ENCODE measurements around the gene GATA2.

The GATA2 gene

GRCh38 chr3:128461731-128462130 lies 31.3 kb downstream of the GATA2 start:
- DNase-seq (ENCODE audit: extremely low spot score, insufficient read length, low read depth) (no peak), FAIRE-seq (no peak)

- FAIRE-seq (no peak), DNase-seq (ENCODE audit: extremely low spot score, insufficient read length, low read depth) (no peak)
These were observed 33.6 kb downstream of the GATA2 start for GRCh38 chr3:128459461-128459820.

- DNase-seq (ENCODE audit: extremely low spot score, insufficient read length, low read depth): no peak
- no peak for FAIRE-seq
These were observed 34.1 kb downstream of the GATA2 start for GRCh38 chr3:128458746-128459460.

DNA sequence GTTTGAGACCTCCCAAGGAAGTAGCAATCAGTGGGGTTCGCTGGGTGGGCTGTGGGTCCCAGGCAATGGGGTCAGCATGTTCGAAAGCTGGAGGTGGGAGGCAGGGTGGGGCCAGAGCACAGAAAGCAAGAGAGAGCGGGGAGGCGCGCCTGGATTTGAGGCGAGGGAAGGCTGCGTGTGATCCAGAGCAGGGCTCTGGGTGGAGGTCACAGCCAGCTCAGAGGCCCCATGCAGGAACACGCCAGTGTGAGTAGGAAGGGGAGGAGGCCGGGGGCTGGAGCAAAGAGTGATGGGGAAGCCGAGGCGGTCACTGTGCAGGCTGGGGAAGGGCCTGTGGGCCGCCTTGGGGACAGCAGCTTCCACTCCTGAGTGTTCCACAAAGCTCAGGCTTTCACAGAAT lies 35.1 kb downstream of the GATA2 start:
- DNase-seq (ENCODE audit: extremely low spot score, insufficient read length, low read depth) (no peak), FAIRE-seq (no peak)

DNA sequence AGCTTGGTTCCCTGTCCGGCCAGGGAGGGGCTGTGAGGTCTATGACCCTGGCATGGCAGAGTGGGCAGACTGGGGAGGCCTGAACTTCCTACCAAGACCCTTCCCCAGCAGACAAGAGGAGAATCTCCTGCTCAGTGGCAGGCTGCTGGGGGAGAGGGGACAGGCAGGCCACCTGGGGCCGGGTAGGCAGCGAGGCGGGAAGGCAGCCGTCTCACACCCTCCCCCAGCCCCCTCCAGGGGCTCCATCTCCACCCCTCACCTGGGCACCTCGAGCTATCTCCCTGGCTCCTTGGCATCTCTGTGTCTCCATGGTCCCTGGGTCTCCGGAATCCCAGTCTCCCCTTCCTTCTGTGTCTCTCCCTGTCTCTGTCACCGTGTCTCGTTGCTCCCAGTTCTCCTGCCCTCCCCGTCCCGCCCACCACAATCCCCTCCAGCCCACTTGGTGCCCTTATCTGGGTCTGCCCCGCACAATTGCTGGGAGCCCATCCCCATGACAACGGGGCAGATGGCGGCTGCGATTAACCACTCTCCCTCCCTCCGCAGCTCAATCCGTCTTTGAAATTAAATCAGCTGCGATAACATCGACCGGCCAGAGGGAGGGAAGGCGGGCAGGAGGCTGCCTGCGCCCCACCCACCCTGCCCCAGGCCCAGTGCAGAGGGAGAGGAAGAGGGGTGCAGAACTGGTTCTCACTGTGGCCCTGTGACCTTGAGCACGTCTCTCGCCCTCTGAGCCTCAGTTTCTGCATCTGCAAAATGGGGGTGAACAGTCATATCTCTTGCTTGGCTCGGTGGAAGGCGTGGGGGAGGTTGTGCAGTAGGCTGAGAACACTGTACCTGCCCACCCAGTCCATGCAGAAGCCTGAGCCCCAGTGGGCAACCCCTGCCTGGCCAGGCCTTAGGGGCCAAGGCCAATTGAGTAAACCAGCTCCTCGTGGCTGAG lies 36.0 kb downstream of the GATA2 start:
- DNase-seq (ENCODE audit: extremely low spot score, insufficient read length, low read depth): no peak
- FAIRE-seq: no peak

GRCh38 chr3:128455786-128456748 lies 36.9 kb downstream of the GATA2 start:
- FAIRE-seq: no peak
- no peak for DNase-seq (ENCODE audit: extremely low spot score, insufficient read length, low read depth)

DNA sequence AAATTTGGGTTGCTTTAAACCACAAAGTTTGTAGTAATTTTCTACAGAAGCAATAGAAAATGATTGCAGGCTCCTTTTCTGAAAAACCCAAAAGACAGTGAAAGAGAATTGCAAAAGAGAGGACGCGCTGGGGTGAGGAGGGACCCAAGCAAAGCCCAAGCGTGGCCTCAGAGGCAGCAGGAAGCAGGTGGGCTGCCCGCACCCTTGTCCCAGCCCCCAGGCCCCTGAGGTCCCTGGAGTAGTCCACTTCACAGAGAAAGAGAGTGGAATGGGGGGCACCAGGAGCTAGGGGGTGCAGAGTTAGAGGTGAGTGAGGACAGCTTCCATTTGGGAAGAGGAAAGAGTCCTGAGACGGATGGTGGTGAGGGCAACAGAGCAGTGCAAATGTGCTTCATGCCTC lies 37.9 kb downstream of the GATA2 start:
- FAIRE-seq: no peak
- DNase-seq (ENCODE audit: extremely low spot score, insufficient read length, low read depth): no peak

DNA sequence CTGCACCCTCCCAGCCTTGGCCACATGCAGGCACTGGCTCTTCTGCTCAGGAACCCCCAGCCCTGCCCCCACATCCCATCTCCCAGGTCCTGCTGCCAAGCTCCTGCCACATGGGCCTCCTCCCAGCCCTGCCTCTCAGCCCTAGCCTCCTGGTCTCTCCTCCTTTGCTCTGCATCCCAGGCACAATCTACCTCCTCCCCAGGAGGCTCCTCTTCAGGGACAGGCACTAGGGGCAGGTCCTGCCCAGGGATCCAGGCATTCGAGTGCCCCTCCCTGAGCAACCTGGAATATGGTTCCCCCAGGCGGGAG lies 38.7 kb downstream of the GATA2 start:
- no peak for FAIRE-seq
- DNase-seq (ENCODE audit: extremely low spot score, insufficient read length, low read depth): no peak

DNA sequence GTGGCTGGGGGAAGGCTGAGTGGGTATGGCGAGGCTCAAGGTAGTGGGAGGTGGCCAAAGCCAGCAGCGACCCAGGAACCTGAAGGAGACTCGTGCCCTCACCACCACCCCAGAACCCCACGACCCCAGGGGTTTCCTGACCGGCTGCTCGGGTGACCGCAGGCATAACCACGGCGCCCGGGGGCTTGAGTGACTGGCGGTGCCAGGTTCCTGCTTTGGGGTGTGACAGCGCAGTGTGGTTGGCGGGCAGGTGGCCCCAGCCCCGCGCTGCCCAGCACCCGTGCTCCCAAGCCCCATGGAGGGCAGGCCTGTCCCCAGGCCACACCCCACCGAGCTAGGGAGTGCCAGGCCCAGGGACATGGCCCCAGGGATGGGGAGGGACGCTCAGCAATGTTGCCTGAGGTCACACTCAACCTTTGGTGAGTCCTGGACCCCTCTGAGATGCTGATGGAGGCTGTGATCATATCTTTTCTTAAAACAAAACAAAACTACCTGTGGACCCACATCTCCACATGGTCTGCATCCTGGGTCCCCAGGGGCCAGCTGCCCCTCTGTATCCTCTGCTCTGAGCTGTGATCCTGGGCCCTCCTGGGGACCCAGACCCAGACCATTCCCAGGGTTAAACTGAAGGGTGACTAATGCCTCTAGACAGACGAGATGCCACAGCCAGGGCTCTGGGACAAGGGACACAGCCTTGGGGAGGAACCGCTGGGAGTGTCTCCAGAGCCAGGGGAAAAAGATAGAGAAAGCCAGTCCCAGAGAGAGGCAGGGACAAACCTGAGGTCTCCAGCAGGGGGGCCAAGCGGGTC lies 39.3 kb downstream of the GATA2 start:
- no peak for FAIRE-seq
- DNase-seq (ENCODE audit: extremely low spot score, insufficient read length, low read depth): no peak

DNA sequence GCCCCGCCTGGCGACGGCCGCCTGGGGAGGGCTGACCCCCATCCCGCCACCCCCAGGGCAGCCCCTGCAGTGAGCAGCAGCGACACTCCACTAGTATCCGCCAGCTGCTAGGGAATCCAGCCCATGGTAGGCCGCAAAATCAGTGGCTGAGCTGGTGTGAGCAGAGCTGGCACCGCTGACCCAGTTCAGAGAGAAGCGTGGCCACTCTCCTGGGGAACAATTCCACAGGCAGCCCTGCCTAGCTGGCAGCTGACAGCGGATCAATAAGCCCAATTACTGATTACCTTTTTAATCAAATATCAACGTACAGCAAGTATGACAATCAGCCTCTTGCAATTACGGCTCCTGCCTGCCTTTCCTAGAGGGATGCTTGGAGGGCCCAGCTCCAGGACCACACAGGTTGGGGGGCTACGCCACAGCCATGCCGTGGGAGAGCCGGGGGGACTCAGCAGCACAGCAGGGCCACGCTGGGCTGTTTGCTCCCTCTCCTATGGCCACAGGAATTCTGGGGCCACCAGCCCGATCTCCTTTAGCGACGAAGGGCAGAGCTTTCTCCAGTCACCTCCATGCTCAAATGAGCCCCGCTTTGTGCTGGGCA lies 40.2 kb downstream of the GATA2 start:
- FAIRE-seq (no peak), DNase-seq (ENCODE audit: extremely low spot score, insufficient read length, low read depth) (no peak)

DNA sequence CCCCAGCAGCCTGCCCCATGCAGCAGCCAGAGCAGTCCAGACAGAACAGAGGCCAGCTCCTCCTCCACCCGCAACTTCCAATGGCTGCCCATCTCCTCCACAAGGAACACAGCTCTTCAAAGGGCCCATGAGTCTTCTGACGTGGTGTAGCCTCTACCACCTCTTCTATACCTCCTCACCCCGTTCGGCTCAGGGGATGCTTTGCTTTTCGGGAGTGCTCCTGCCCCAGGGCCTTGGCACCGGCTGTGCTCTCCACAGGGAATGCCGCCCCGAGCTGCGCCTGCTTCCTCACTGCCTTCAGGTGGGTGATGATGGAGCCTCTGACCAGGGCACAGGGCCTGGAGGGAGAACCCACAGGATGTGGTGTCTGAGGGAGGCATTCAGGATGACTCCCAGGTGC lies 40.9 kb downstream of the GATA2 start:
- no peak for FAIRE-seq
- DNase-seq (ENCODE audit: extremely low spot score, insufficient read length, low read depth): no peak

- FAIRE-seq: no peak
- no peak for DNase-seq (ENCODE audit: extremely low spot score, insufficient read length, low read depth)
These were observed 43.8 kb downstream of the GATA2 start for GRCh38 chr3:128449111-128449638.

DNA sequence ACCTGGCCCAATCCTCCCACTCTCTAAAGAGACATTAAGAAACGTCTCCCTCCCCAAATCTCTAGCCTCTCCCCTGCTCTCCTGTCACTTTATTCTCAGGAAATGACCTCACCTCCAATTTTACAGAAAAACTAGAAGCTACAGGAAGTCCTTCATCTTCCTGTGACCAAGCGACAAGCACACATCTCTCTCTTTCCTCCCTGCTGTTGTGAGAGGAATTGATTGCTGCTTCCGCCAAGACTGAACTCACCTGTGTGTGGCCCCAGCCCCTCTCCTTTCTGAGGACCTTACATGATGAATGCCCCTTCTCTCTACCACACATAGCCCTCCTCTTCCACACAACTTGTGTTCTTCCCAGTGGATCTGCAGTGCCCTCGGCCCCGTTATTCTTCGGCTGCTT lies 44.5 kb downstream of the GATA2 start:
- FAIRE-seq (no peak), DNase-seq (ENCODE audit: extremely low spot score, insufficient read length, low read depth) (no peak)

DNA sequence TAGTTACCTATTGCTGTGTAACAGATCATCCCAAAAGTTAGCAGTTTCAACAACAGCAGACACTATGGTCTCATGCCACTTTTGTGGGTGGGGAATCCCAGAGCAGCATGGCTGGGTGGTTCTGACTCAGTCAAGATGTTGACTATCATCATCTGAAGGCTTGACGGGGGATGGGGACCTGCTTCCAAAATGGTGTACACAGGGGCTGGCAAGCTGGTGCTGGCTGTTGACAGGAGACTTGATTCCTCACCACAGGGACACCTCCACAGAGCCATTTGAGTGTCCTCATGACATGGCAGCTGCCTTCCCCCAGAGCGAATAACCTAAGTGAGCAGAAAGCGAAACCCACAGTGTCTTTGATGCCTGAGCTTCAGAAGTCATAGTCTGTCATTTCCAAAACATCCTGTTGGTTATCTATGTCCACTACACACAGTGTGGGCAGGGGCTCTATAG lies 45.4 kb downstream of the GATA2 start:
- peak; percentile 23 for DNase-seq (ENCODE audit: extremely low spot score, insufficient read length, low read depth)
- FAIRE-seq: peak; percentile 79

- DNase-seq (ENCODE audit: extremely low spot score, insufficient read length, low read depth): no peak
- FAIRE-seq: no peak
These were observed 46.2 kb downstream of the GATA2 start for GRCh38 chr3:128446821-128447220.

- FAIRE-seq (no peak), DNase-seq (ENCODE audit: extremely low spot score, insufficient read length, low read depth) (no peak)
These were observed 47.6 kb downstream of the GATA2 start for GRCh38 chr3:128445357-128445756.

GRCh38 chr3:128443771-128444170 lies 49.2 kb downstream of the GATA2 start:
- no peak for FAIRE-seq
- no peak for DNase-seq (ENCODE audit: extremely low spot score, insufficient read length, low read depth)

GRCh38 chr3:128442949-128443348 lies 50.1 kb downstream of the GATA2 start:
- DNase-seq (ENCODE audit: extremely low spot score, insufficient read length, low read depth) (no peak), FAIRE-seq (no peak)

GRCh38 chr3:128442070-128442469 lies 50.9 kb downstream of the GATA2 start:
- FAIRE-seq: no peak

More at GRCh38 chr3:128442070-128442469, 50.9 kb downstream of the GATA2 start:
- DNase-seq (ENCODE audit: extremely low spot score, insufficient read length, low read depth): no peak

All from GM18507 (cell line).